T-helper 17 cell (primary cell): ENCODE results near the gene PLA2G1B. TPM values are rescaled to one million over a fixed set of nuclear protein-coding genes. Genes with fewer than 3 reads are reported as not detected.
"Not testable (repeated sequence)": the region's sequence is repeated elsewhere in the genome, so short reads cannot be mapped to it uniquely, and the experiment has no call there.

ENCODE experiments used
- ATAC-seq: fragments of 150-1000 bp; cut with Tn5 transposase; 2 replicates; pipeline ENCODE4 v1.10.0; 2021; ENCODE audit warnings: mild to moderate bottlenecking, moderate library complexity
- DNase-seq, 3 donors: peaks; one replicate each; pipeline versions ENCODE4 v3.0.0 to v3.0.0-alpha.2; 2020 to 2021
- H3K9me3 ChIP-seq: one replicate; pipeline ENCODE4 v1.7.0; 2013; ENCODE audit warnings: low read length, mild to moderate bottlenecking; ENCODE audit not compliant: control insufficient read depth, poor library complexity, severe bottlenecking
- H3K27ac Mint-ChIP-seq: one replicate; pipeline ENCODE4 v1.8.0; 2022; ENCODE audit warnings: mild to moderate bottlenecking, moderate library complexity, mixed read lengths
- H3K27me3 Mint-ChIP-seq: one replicate; pipeline ENCODE4 v1.8.0; 2022; ENCODE audit warnings: mixed read lengths
- H3K36me3 Mint-ChIP-seq: one replicate; pipeline ENCODE4 v1.8.0; 2022; ENCODE audit warnings: low read depth, mixed read lengths
- H3K4me1 Mint-ChIP-seq: one replicate; pipeline ENCODE4 v1.8.0; 2022; ENCODE audit warnings: mild to moderate bottlenecking, mixed read lengths
- H3K4me3 Mint-ChIP-seq: one replicate; pipeline ENCODE4 v1.8.0; 2022; ENCODE audit warnings: mild to moderate bottlenecking, moderate library complexity, mixed read lengths
- total RNA-seq, 4 donors: library from RNA in 2 of 4; stranded (reverse) in 2 of 4; gene quantifications; one replicate each; pipeline ENCODE4 v1.2.3 and lab custom pipeline; 2022 to 2026

PLA2G1B gene
- total RNA-seq, 2 donors from 2014 or later = not detected

GRCh38 chr12:120352117-120352516, 24.5 kb upstream of the PLA2G1B start:
- no peak overlapping the region for H3K27ac Mint-ChIP-seq

GRCh38 chr12:120350576-120351350, 23.2 kb upstream of the PLA2G1B start:
- ATAC-seq (no peak), DNase-seq (no peak)
- Mint-ChIP-seq H3K4me1 (no peaks in the 10 kb centered on the region), H3K4me3 (no peak overlapping the region), H3K36me3 (peaks cover 3% of the 10 kb centered on the region), H3K27me3 (peaks cover 29% of the 10 kb centered on the region), H3K27ac (no peak overlapping the region)
- H3K9me3 ChIP-seq = no peaks in the 10 kb centered on the region

More at GRCh38 chr12:120352117-120352516, 24.5 kb upstream of the PLA2G1B start:
- ATAC-seq (no peak), DNase-seq (no peak)
- H3K4me1 Mint-ChIP-seq = peaks cover 4% of the 10 kb centered on the region
- H3K4me3 Mint-ChIP-seq = no peak overlapping the region
- peaks cover 3% of the 10 kb centered on the region for H3K36me3 Mint-ChIP-seq
- H3K27me3 Mint-ChIP-seq = peaks cover 36% of the 10 kb centered on the region
- H3K9me3 ChIP-seq = no peaks in the 10 kb centered on the region

GRCh38 chr12:120347766-120348165, 20.2 kb upstream of the PLA2G1B start:
- H3K27ac Mint-ChIP-seq = no peak overlapping the region
- H3K4me3 Mint-ChIP-seq = no peak overlapping the region
- H3K36me3 Mint-ChIP-seq = no peaks in the 10 kb centered on the region
- no peaks in the 10 kb centered on the region for H3K4me1 Mint-ChIP-seq
- H3K9me3 ChIP-seq = no peaks in the 10 kb centered on the region
- peaks cover 25% of the 10 kb centered on the region for H3K27me3 Mint-ChIP-seq
- DNase-seq (no peak), ATAC-seq (no peak)

- DNase-seq (no peak), ATAC-seq (no peak)
- Mint-ChIP-seq H3K27me3 (peaks cover 25% of the 10 kb centered on the region), H3K27ac (no peak overlapping the region), H3K36me3 (no peaks in the 10 kb centered on the region), H3K4me1 (no peaks in the 10 kb centered on the region), H3K4me3 (no peak overlapping the region)
- H3K9me3 ChIP-seq = no peaks in the 10 kb centered on the region
Observed at GRCh38 chr12:120346681-120347080, 19.1 kb upstream of the PLA2G1B start.

GRCh38 chr12:120346031-120346430, 18.5 kb upstream of the PLA2G1B start:
- DNase-seq (no peak), ATAC-seq (no peak)
- no peaks in the 10 kb centered on the region for H3K9me3 ChIP-seq
- Mint-ChIP-seq H3K27me3 (peaks cover 24% of the 10 kb centered on the region), H3K27ac (no peak overlapping the region), H3K36me3 (no peaks in the 10 kb centered on the region), H3K4me3 (no peak overlapping the region), H3K4me1 (no peaks in the 10 kb centered on the region)

GRCh38 chr12:120343692-120344091, 16.1 kb upstream of the PLA2G1B start:
- Mint-ChIP-seq H3K27ac (no peak overlapping the region), H3K36me3 (no peaks in the 10 kb centered on the region), H3K4me1 (no peaks in the 10 kb centered on the region), H3K4me3 (no peak overlapping the region), H3K27me3 (peaks cover 18% of the 10 kb centered on the region)
- no peaks in the 10 kb centered on the region for H3K9me3 ChIP-seq
- ATAC-seq = no peak
- DNase-seq = no peak

- Mint-ChIP-seq H3K4me3 (no peak overlapping the region), H3K27ac (no peak overlapping the region)
Observed at GRCh38 chr12:120343039-120343537, 15.5 kb upstream of the PLA2G1B start.

GRCh38 chr12:120342175-120343038, 14.8 kb upstream of the PLA2G1B start:
- H3K27me3 Mint-ChIP-seq = peaks cover 18% of the 10 kb centered on the region

More at GRCh38 chr12:120343039-120343537, 15.5 kb upstream of the PLA2G1B start:
- no peak for ATAC-seq
- Mint-ChIP-seq H3K4me1 (no peaks in the 10 kb centered on the region), H3K27me3 (peaks cover 18% of the 10 kb centered on the region), H3K36me3 (no peaks in the 10 kb centered on the region)
- H3K9me3 ChIP-seq = no peaks in the 10 kb centered on the region
- no peak for DNase-seq

GRCh38 chr12:120339256-120339655, 11.7 kb upstream of the PLA2G1B start:
- no peak overlapping the region for H3K4me3 Mint-ChIP-seq
- peaks cover 11% of the 10 kb centered on the region for H3K27me3 Mint-ChIP-seq
- no peak overlapping the region for H3K27ac Mint-ChIP-seq
- H3K36me3 Mint-ChIP-seq = no peaks in the 10 kb centered on the region
- no peaks in the 10 kb centered on the region for H3K9me3 ChIP-seq
- DNase-seq (no peak), ATAC-seq (no peak)
- no peaks in the 10 kb centered on the region for H3K4me1 Mint-ChIP-seq

More at GRCh38 chr12:120342175-120343038, 14.8 kb upstream of the PLA2G1B start:
- Mint-ChIP-seq H3K27ac (no peak overlapping the region), H3K36me3 (no peaks in the 10 kb centered on the region), H3K4me1 (no peaks in the 10 kb centered on the region), H3K4me3 (no peak overlapping the region)
- DNase-seq = no peak
- H3K9me3 ChIP-seq = no peaks in the 10 kb centered on the region
- ATAC-seq = no peak

- Mint-ChIP-seq H3K27me3 (peaks cover 6% of the 10 kb centered on the region), H3K4me1 (no peaks in the 10 kb centered on the region)
Observed at GRCh38 chr12:120337730-120338129, 10.2 kb upstream of the PLA2G1B start.

GRCh38 chr12:120336392-120336791, 8.8 kb upstream of the PLA2G1B start:
- H3K27me3 Mint-ChIP-seq, H3K36me3 Mint-ChIP-seq: not testable (repeated sequence)

More at GRCh38 chr12:120337730-120338129, 10.2 kb upstream of the PLA2G1B start:
- DNase-seq = no peak
- H3K9me3 ChIP-seq = no peaks in the 10 kb centered on the region
- H3K4me3 Mint-ChIP-seq = no peak overlapping the region
- H3K27ac Mint-ChIP-seq = no peak overlapping the region
- H3K36me3 Mint-ChIP-seq = no peaks in the 10 kb centered on the region
- ATAC-seq = no peak

GRCh38 chr12:120335447-120335846, 7.9 kb upstream of the PLA2G1B start:
- not testable (repeated sequence) for H3K4me3 Mint-ChIP-seq, DNase-seq, H3K36me3 Mint-ChIP-seq, ATAC-seq, H3K27ac Mint-ChIP-seq, H3K9me3 ChIP-seq, H3K4me1 Mint-ChIP-seq, H3K27me3 Mint-ChIP-seq

More at GRCh38 chr12:120336392-120336791, 8.8 kb upstream of the PLA2G1B start:
- H3K9me3 ChIP-seq, H3K4me3 Mint-ChIP-seq, H3K4me1 Mint-ChIP-seq, ATAC-seq, H3K27ac Mint-ChIP-seq, DNase-seq: not testable (repeated sequence)

GRCh38 chr12:120332523-120332922, 4.9 kb upstream of the PLA2G1B start:
- H3K36me3 Mint-ChIP-seq = no peaks in the 10 kb centered on the region
- no peaks in the 10 kb centered on the region for H3K9me3 ChIP-seq
- no peaks in the 10 kb centered on the region for H3K4me1 Mint-ChIP-seq
- H3K27ac Mint-ChIP-seq = no peak overlapping the region
- no peak for ATAC-seq
- H3K4me3 Mint-ChIP-seq = no peak overlapping the region
- H3K27me3 Mint-ChIP-seq = no peaks in the 10 kb centered on the region
- DNase-seq = no peak
